NCI-H526 treated with DMSO at 0.1 percent for 48 hours (cell line): ENCODE results near the gene WNT11.

Experiments
- DNase-seq: peaks from one replicate; lab custom pipeline; 2025; lab: John Stamatoyannopoulos, UW

Gene WNT11

GRCh38 chr11:76237914-76238313, 31.6 kb upstream of the WNT11 start:
- DNase-seq, result no peak

GRCh38 chr11:76237000-76237649, 30.8 kb upstream of the WNT11 start:
- no peak for DNase-seq

- peak; percentile 48 for DNase-seq
Observed at GRCh38 chr11:76236092-76236999, 30.0 kb upstream of the WNT11 start.

GRCh38 chr11:76235233-76236091, 29.2 kb upstream of the WNT11 start:
- DNase-seq, result peak; percentile 98

GRCh38 chr11:76234416-76235232, 28.3 kb upstream of the WNT11 start:
- no peak for DNase-seq

GRCh38 chr11:76234021-76234415, 27.7 kb upstream of the WNT11 start:
- DNase-seq, result no peak

GRCh38 chr11:76233196-76233921, 27.1 kb upstream of the WNT11 start:
- DNase-seq, result no peak

GRCh38 chr11:76232026-76232665, 25.8 kb upstream of the WNT11 start:
- DNase-seq, result no peak

- no peak for DNase-seq
Observed at GRCh38 chr11:76231121-76231738, 24.9 kb upstream of the WNT11 start.

GRCh38 chr11:76230392-76230791, 24.1 kb upstream of the WNT11 start:
- DNase-seq, result no peak

- no peak for DNase-seq
Observed at GRCh38 chr11:76229690-76230240, 23.5 kb upstream of the WNT11 start.

- no peak for DNase-seq
Observed at GRCh38 chr11:76228875-76229149, 22.5 kb upstream of the WNT11 start.

GRCh38 chr11:76228071-76228874, 22.0 kb upstream of the WNT11 start:
- DNase-seq, result no peak

- DNase-seq, result no peak
Observed at GRCh38 chr11:76226626-76227025, 20.3 kb upstream of the WNT11 start.

- DNase-seq, result no peak
Observed at GRCh38 chr11:76225122-76225611, 18.9 kb upstream of the WNT11 start.

GRCh38 chr11:76224461-76225121, 18.3 kb upstream of the WNT11 start:
- no peak for DNase-seq

- no peak for DNase-seq
Observed at GRCh38 chr11:76221365-76221764, 15.1 kb upstream of the WNT11 start.

GRCh38 chr11:76219243-76219642, 12.9 kb upstream of the WNT11 start:
- DNase-seq, result no peak
